NOMO-1 treated with dmso at 0.1 percent for 144 hours (cell line): Measurements from ENCODE around the gene NEDD9.

Experiments used
- DNase-seq: peaks from one replicate; lab custom pipeline; 2025; ENCODE audit not compliant: unreplicated experiment; lab: John Stamatoyannopoulos, UW

NEDD9 gene

GRCh38 chr6:11218538-11219399 lies 13.7 kb downstream of the NEDD9 start:
- DNase-seq = no peak

DNA sequence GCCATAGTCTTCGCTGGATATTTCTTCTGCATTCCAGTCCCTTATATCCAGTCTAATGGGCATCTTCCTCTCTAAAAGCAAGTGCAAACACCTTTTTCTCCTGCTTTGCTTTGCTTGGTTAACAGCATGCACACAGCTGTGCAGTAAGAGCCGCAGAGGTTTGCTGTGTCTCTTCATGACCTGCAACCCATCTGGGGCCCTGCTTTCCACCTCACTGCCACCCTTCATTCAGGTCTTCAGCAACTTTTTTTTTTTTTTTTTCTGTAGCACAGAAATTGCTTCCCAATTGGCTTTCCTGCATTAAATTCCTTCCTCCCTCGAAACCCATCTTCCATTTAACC lies 14.4 kb downstream of the NEDD9 start:
- DNase-seq = no peak

DNA sequence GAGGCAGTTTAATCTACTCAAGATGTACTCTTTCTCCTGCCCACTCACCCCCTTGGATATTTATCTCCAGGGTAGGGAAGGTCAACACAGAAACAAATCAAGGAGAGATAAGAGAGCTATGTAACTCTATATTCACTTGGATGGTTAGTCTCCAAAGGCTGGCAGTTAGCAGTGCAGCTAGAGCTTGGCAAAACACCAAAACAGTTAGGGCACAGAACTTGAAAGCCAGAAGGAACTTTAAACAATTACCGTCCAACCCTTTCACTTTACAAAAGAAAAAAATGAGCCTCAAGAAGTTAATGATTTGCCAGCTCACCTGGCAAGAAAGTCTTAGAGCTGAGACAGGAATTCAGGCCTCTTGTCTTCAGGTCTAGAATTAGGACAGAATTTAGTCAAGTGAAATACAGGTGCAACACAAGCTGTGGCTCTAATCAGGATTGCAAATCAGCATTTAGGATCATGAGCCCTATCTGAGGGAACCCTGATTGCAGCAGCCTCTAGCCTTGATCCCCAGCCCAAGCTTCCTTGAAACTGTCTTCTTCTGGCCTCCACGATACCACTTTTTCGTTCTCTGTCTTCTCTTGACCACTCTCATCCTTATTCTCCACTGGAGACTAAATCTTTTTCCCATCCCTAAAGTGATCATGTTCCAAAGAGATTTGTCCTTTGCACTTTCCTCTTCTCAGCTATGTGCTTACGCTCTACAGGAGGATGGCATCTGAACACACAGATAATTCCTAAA lies 14.9 kb downstream of the NEDD9 start:
- DNase-seq = no peak

DNA sequence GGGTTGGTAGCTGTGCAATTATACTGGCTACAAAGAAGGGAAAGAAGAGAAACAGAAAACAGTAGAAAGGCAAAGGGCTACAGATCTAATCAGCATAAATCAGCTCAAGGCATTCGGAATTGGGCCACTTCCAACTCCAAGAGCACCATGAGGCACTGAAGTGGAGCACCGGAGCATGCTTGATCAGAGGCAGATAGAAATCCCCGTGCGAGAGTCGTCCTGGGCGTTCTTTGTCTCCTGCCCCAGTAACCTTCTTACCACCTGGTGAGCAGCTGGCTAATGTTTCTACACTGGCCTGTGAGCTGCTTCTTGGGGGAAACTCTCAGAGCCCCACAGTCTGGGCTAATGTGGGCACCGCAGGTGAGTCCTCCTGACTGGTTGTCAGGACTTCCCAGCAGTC lies 16.7 kb downstream of the NEDD9 start:
- no peak for DNase-seq

DNA sequence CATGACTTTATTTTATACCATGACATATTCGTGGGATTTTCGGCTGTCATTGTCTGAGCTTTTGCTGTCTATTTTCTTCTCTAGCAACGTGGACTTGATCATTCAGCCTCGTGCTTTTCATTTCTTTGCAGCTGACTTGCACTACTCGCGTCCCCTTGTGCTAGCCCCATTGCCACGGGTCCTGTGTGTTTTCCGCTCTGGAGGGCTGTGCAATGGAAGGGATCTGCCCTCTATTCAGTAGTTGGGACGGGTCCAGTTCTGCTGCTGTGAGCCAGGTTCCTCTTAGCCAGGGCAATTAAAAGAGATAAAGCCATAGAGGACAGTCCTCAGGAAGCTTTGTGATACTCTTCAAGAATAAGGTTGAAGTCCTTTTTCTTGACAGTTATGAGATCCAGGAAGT lies 17.6 kb downstream of the NEDD9 start:
- DNase-seq = no peak

- no peak for DNase-seq
Measured at GRCh38 chr6:11214084-11214833, 18.2 kb downstream of the NEDD9 start.

GRCh38 chr6:11213422-11214021 lies 18.9 kb downstream of the NEDD9 start:
- DNase-seq = no peak

GRCh38 chr6:11212664-11213063 lies 19.8 kb downstream of the NEDD9 start:
- DNase-seq = no peak

DNA sequence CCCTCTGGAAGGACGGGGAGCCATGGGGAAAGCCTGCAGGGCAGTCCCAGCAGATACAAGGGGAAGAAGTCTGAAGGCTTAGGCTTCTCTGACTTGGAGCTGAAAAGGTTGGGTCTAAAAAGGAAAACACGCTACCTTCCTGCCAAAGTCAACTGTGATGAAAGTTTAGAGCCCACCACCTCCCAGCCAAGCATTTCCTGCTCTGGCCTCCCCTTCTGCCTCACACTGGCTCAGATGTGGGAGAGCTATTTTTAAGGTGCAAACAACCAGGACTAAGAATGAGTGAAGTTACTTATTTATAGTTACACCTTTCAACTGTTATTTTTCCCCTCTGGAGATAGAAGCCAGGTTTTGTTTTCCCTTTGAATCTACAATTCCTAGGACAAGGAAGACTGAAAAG lies 21.2 kb downstream of the NEDD9 start:
- DNase-seq = no peak

- DNase-seq = no peak
Measured at GRCh38 chr6:11210386-11211138, 21.9 kb downstream of the NEDD9 start.

GRCh38 chr6:11209906-11210305 lies 22.6 kb downstream of the NEDD9 start:
- DNase-seq = no peak

DNA sequence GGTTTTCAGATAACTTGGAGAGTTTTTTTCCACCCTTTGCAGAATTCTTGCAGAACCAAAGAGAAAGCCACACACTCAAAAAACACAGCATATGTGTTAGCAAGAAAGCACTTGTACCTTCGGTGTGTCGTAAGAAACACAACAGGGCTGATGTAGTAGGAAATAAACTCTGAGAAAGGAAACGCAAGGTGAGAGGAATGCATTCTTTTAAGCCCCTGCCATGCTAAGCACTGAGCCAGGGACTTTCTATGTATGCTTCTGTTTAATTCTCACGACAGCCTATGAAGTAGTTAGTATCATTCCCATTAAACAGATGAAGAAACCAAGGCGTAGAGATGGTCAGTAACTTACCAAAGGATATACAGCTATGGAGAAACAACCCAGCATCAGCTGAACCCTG lies 23.1 kb downstream of the NEDD9 start:
- DNase-seq = no peak

- no peak for DNase-seq
Measured at GRCh38 chr6:11208854-11209253, 23.6 kb downstream of the NEDD9 start.

- no peak for DNase-seq
Measured at GRCh38 chr6:11208267-11208666, 24.2 kb downstream of the NEDD9 start.

DNA sequence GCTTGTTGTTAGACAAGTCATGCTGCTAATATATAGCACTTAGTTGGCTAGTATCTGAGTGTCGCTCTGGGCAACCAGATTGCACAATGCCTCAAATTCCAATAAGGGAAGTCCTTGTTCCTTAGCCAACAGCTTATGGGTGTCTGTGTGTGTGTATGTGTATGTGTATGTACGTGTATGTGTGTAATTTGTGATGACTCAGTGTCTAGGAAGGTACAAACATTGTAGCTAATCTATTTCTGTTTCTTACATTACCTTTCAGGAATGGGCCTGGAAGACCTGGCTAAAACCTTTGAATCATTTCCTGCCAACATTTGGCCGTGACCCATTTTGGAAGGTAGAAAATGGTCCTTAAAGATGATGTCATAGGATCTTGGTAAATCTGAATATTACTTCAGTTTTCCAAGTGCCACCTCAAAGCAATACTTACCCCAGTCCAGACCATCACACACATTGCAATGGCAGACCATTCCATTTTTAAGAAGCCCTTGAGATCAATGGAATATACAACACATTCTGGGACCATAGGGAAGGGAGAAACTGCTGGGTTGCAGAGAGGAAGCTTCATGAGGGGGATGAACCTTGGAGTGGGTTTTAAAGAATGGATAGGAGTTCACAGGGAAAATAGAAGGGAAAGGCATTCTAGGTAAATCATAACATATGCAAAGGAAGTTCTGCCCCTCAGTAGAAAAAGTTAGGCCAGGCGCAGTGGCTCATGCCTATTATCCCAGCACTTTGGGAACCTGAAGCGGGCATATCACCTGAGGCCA lies 25.1 kb downstream of the NEDD9 start:
- peak; percentile 90 for DNase-seq

- DNase-seq = peak; percentile 11
Measured at GRCh38 chr6:11206576-11206975, 25.9 kb downstream of the NEDD9 start.

DNA sequence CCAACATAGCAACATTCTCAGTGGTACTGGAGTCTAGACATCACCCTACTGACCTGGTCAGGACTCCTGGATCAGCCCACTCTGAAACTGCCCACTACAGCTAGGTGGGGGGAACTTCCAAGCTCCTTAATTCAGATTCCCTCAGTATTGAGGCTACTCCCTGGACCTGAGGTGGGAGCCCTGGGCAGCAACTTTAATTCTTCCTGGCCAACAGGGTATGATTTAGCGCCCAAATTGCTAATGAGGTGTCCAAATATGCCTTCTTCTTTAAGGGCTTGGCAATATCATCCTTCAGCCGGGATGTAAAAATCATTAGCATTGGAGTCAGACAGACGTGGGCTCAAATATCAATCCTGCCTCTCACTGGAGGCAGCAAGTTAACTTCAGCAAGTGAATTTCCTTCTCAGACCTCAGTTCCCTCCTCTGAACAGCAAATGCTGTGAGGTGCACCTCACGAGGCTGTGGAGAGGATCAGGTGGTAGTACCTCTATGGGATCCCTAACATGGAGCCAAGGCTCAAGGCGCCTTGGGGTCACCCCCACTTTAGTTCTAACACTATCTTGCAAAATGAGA lies 27.6 kb downstream of the NEDD9 start:
- DNase-seq = no peak

DNA sequence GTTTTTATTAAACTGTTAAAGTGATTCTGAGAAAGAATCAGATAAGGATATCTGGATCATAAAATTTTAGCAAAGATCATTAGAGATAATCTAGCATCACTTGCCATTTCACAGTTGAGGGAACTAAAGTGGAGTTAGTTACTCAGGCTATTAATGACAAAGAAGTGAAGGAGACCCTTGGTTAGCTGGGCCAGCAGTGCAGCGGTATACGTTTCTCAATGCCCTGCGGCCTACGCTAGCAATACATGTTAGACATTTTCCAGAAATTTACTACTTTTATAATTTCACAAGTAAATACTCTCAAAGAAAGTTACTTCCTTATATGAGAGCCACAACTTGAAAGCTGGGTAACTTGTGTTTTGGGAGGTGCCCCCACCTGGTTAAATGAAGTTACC lies 28.5 kb downstream of the NEDD9 start:
- no peak for DNase-seq

DNA sequence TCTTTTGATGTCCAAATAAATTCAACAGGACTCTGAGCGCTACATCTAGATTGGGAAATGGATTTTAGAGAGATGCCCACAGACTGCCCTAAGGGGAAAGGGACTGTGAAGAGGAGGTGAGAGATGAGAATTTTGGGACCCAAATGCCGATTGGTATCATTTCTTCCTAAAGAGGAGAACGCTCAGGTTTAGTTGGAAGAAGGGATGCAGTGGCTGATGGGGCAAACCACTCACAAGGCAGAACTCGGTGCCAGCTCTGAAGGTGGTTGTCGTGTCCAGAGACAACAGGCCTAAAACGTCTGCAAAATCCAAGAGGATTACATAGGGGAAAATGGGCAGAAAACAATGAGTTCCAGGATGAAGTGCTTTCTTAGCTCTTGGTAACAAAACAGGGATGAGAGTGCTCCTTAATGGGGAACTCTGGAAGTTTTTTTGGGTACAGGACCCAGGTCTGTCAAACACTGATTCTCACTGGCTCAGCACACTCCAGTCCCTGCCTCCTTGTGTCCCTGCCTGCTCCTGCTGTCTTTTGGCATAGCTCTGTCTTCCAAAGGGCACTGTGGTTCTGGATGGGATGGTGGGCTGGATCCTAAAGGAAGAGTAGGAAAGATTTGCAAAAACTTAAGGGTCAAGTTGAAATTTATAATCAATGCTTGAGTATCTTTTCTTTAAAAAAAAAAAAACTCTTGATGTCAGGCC lies 29.0 kb downstream of the NEDD9 start:
- DNase-seq = no peak
